ENCODE data around the gene PAQR5. TPM values are rescaled to one million over a fixed set of nuclear protein-coding genes. Genes with fewer than 3 reads are reported as not detected.
A peak's percentile ranks its signal among the peaks of the same experiment; 100 is the strongest.

Gene PAQR5
- total and polyA plus RNA-seq, 9 of the 15 experiments (the other 6 are each of a cell fraction or from before 2014, with no cell fraction given), result 0.04 to 0.08 TPM; not detected in 7

DNA sequence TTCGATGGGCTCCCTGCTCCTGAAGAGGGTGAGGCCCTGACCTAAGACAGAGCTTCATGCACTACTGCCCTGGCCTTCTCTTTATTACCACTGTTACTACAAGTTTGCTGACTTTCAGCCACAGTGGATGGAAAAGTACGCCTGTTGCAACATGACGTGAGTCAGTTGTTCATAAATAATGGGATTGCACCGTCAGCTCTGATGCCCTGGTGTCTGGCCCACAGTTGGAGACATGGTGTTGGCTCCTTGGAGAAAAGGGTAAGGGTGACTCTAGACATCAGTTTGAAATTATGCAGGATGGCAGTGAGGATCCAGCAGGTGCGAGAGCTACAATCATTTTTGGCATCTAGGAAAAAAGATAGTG, 5.5 kb downstream of the PAQR5 start:
- ChIA-PET POLR2A (no interaction called here), CTCF (ENCODE audit: low intra/inter-chr PET ratio) (no interaction called here)
- DNase-seq (ENCODE audit: extremely low read depth in 1 of 4, low spot score in 3 of 4) (no peak), ATAC-seq (no peak), FAIRE-seq (no peak)
- Histone ChIP-seq H3K9me1 (ENCODE audit: control insufficient read depth, insufficient read depth, low read length) (peaks cover 2% of the 10 kb centered on the region), H3K4me3 (no peak overlapping the region), H3K9me3 (replicated peaks; ENCODE audit: control insufficient read depth, insufficient read depth, low read depth, low read length) (no peaks in the 10 kb centered on the region), H4K20me1 (replicated peaks; ENCODE audit: control insufficient read depth, insufficient read depth, low read length) (no peaks in the 10 kb centered on the region), H3K9ac (ENCODE audit: insufficient read depth in 1 of 2, low read depth in 2 of 2, low read length in 2 of 2) (no peak overlapping the region), H3K79me2 (ENCODE audit: control insufficient read depth, insufficient read depth, low read length) (no peaks in the 10 kb centered on the region), H3K4me1 (replicated peaks in 1 of 2; ENCODE audit: control insufficient read depth in 2 of 2, insufficient read depth in 2 of 2, low read length in 2 of 2) (peaks cover 4 to 7% of the 10 kb centered on the region in 2 experiments; a peak in 4 of 5 replicates), H3K27me3 (ENCODE audit: control insufficient read depth in 2 of 2, insufficient read depth in 2 of 2, low read length in 2 of 2) (peaks cover 17 to 30% of the 10 kb centered on the region in 2 experiments), H3K36me3 (ENCODE audit: control insufficient read depth, insufficient read depth, low read length) (no peaks in the 10 kb centered on the region), H3K4me2 (ENCODE audit: insufficient read depth, low read length) (no peak overlapping the region), H2AFZ (ENCODE audit: low read depth, low read length) (no peak overlapping the region), H3K27ac (ENCODE audit: extremely low read depth, low read depth, low read length) (no peak overlapping the region)
- no peak for TF ChIP-seq NR2F6 (CRISPR knock-in tag; IDR thresholded peaks at IDR 0.05)
- 0 out of 2 replicates have a peak, but pooled peaks have one; percentile 19 for TF ChIP-seq CEBPB (tag; IDR thresholded peaks at IDR 0.05)
- TF ChIP-seq CEBPG (CRISPR knock-in tag; IDR thresholded peaks at IDR 0.05), result no peak
- 0 out of 4 replicates have a peak, but pooled peaks of 1 of the 2 experiments have one; percentile 12 for TF ChIP-seq CEBPG (tag; conservative IDR thresholded peaks at IDR 0.05 in 1 of 2, IDR thresholded peaks at IDR 0.05 in 1 of 2)
- TF ChIP-seq, protein P1, sequence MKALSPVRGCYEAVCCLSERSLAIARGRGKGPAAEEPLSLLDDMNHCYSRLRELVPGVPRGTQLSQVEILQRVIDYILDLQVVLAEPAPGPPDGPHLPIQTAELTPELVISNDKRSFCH (CRISPR knock-in tag; IDR thresholded peaks at IDR 0.05), result no peak
- TF ChIP-seq, protein P1 (tag; IDR thresholded peaks at IDR 0.05), result no peak
- no peak for TF ChIP-seq RHOXF2B (CRISPR knock-in tag; conservative IDR thresholded peaks at IDR 0.05)
- no peak for TF ChIP-seq RAD21 (CRISPR knock-in tag; conservative IDR thresholded peaks at IDR 0.05 in 1 of 2, IDR thresholded peaks at IDR 0.05 in 1 of 2)
- intact Hi-C loops (cut with micrococcal nuclease) (loop anchor here (10.0 kb wide), 1 partner anchor 91 kb away; no protein-coding TSS in a partner anchor), in situ Hi-C loops (cut with MboI) (no loop called here)
- 37% methylated on average over 5 of the region's 5 CpGs for WGBS (ENCODE audit: insufficient coverage, low coverage, missing lambda C conversion rate)
- no TSS peak for BruUV-seq (replicated peaks)
